HG02623 (cell line): ENCODE data around the gene ERICH3.

ENCODE experiments used
- ATAC-seq: cut with Tn5 transposase; IDR thresholded peaks from one replicate; pipeline ENCODE4 v1.9.1; 2021; ENCODE audit warnings: moderate library complexity; ENCODE audit not compliant: unreplicated experiment

ERICH3 gene

GRCh38 chr1:74591949-74592348, 81.6 kb downstream of the ERICH3 start:
- no peak for ATAC-seq

- ATAC-seq = no peak
Observed at GRCh38 chr1:74590288-74590687, 83.3 kb downstream of the ERICH3 start.

- ATAC-seq = no peak
Observed at GRCh38 chr1:74587888-74588287, 85.7 kb downstream of the ERICH3 start.

- no peak for ATAC-seq
Observed at GRCh38 chr1:74586253-74586897, 87.2 kb downstream of the ERICH3 start.

- ATAC-seq = no peak
Observed at GRCh38 chr1:74584185-74584584, 89.4 kb downstream of the ERICH3 start.

GRCh38 chr1:74583397-74583796, 90.2 kb downstream of the ERICH3 start:
- no peak for ATAC-seq

- peak; percentile 99 for ATAC-seq
Observed at GRCh38 chr1:74579425-74579824, 94.2 kb downstream of the ERICH3 start.

- no peak for ATAC-seq
Observed at GRCh38 chr1:74578101-74578500, 95.5 kb downstream of the ERICH3 start.

- no peak for ATAC-seq
Observed at GRCh38 chr1:74571891-74572290, 101.7 kb downstream of the ERICH3 start.

GRCh38 chr1:74571493-74571800, 102.1 kb downstream of the ERICH3 start:
- ATAC-seq = no peak

GRCh38 chr1:74570797-74571492, 102.6 kb downstream of the ERICH3 start:
- ATAC-seq = no peak

GRCh38 chr1:74549932-74550331, 123.7 kb downstream of the ERICH3 start:
- no peak for ATAC-seq

GRCh38 chr1:74548961-74549750, 124.4 kb downstream of the ERICH3 start:
- no peak for ATAC-seq

GRCh38 chr1:74545821-74546220, 127.8 kb downstream of the ERICH3 start:
- no peak for ATAC-seq

- no peak for ATAC-seq
Observed at GRCh38 chr1:74534241-74534640, 139.4 kb downstream of the ERICH3 start.

- no peak for ATAC-seq
Observed at GRCh38 chr1:74531796-74532195, 141.8 kb downstream of the ERICH3 start.

GRCh38 chr1:74530892-74531291, 142.7 kb downstream of the ERICH3 start:
- no peak for ATAC-seq

GRCh38 chr1:74528123-74528522, 145.5 kb downstream of the ERICH3 start:
- no peak for ATAC-seq

- no peak for ATAC-seq
Observed at GRCh38 chr1:74526708-74527107, 146.9 kb downstream of the ERICH3 start.

GRCh38 chr1:74523873-74524480, 149.6 kb downstream of the ERICH3 start:
- no peak for ATAC-seq

- no peak for ATAC-seq
Observed at GRCh38 chr1:74522148-74522547, 151.4 kb downstream of the ERICH3 start.
